K562 (cell line): ENCODE data around the gene PLA2G2C. TPM values are rescaled to one million over a fixed set of nuclear protein-coding genes. Genes with fewer than 3 reads are reported as not detected.

Experiments used
- CBX5 ChIP-seq: IDR thresholded peaks from 2 replicates; pipeline ENCODE4 v1.6.1; 2014; ENCODE audit warnings: low read depth, borderline replicate concordance
- CTCF ChIP-seq, 3 experiments: IDR thresholded peaks in 2 of 3; conservative IDR thresholded peaks in 1 of 3; 2 replicates each; pipeline ENCODE4 v1.5.1; 2011 to 2012; ENCODE audit warnings: low read length in 3 of 3, mild to moderate bottlenecking in 3 of 3, control low read depth in 2 of 3, improper control_type of control experiment in 1 of 3, inconsistent platforms in 1 of 3, low read depth in 1 of 3, mixed read lengths in 1 of 3, moderate library complexity in 1 of 3; ENCODE audit not compliant: insufficient read depth in 2 of 3
- DDX20 ChIP-seq: fragments of 450-650 bp; IDR thresholded peaks from 2 replicates; pipeline ENCODE4 v1.6.1; 2016; ENCODE audit warnings: missing genetic modification characterization, low read depth, mild to moderate bottlenecking, missing compliant biosample characterization, moderate library complexity
- FOXJ2 ChIP-seq: fragments of 200-800 bp; sonication (Bioruptor generic); IDR thresholded peaks from 2 replicates; pipeline ENCODE4 v1.6.1; 2016; ENCODE audit warnings: missing genetic modification characterization, missing compliant biosample characterization
- GABPA ChIP-seq: fragments of 200-800 bp; sonication (Bioruptor generic); conservative IDR thresholded peaks from 2 replicates; pipeline ENCODE4 v1.6.1; 2016; ENCODE audit warnings: low read depth, missing genetic modification characterization, missing compliant biosample characterization
- HNRNPK ChIP-seq: fragments of 200-400 bp; formaldehyde crosslinking; IDR thresholded peaks from one replicate; pipeline ENCODE4 v1.6.1; 2018; ENCODE audit warnings: mild to moderate bottlenecking, low read depth, low read length; ENCODE audit not compliant: poor library complexity, severe bottlenecking
- HNRNPLL ChIP-seq: fragments of 200-400 bp; formaldehyde crosslinking; IDR thresholded peaks from 2 replicates; pipeline ENCODE4 v1.6.1; 2017; ENCODE audit warnings: low read length, low read depth, mild to moderate bottlenecking; ENCODE audit not compliant: poor library complexity, severe bottlenecking
- KAT7 ChIP-seq: sonication (generic); formaldehyde crosslinking; IDR thresholded peaks from 2 replicates; pipeline ENCODE4 v1.8.0; 2022; ENCODE audit warnings: missing genetic modification reagents, mild to moderate bottlenecking, borderline replicate concordance
- KDM1A ChIP-seq, 2 experiments: fragments of 450-650 bp; IDR thresholded peaks; 2 replicates each; pipeline ENCODE4 v1.6.1; 2016; ENCODE audit warnings: mild to moderate bottlenecking in 2 of 2
- KLF6 ChIP-seq: fragments of 250-450 bp; sonication (Bioruptor Pico); IDR thresholded peaks from 2 replicates; pipeline ENCODE4 v1.4.0; 2020; ENCODE audit warnings: mild to moderate bottlenecking, moderate library complexity, borderline replicate concordance
- LEF1 ChIP-seq: fragments of 450-650 bp; IDR thresholded peaks from 2 replicates; pipeline ENCODE4 v1.6.1; 2016; ENCODE audit warnings: mild to moderate bottlenecking
- MYNN ChIP-seq, 2 experiments: sonication (generic); formaldehyde crosslinking in 1 of 2; IDR thresholded peaks; 2 replicates each; pipeline versions ENCODE4 v1.5.0 to v1.6.1; 2016 to 2020; ENCODE audit warnings: antibody characterized with exemption in 1 of 2, missing genetic modification reagents in 1 of 2
- NFXL1 ChIP-seq: fragments of 450-650 bp; formaldehyde crosslinking; IDR thresholded peaks from 2 replicates; pipeline ENCODE4 v1.4.0; 2021; ENCODE audit warnings: mild to moderate bottlenecking
- NRF1 ChIP-seq, 2 experiments: fragments of 450-650 bp; IDR thresholded peaks in 1 of 2; conservative IDR thresholded peaks in 1 of 2; 2 replicates each; pipeline ENCODE4 v1.6.1; 2014; ENCODE audit warnings: mild to moderate bottlenecking in 2 of 2
- SFPQ ChIP-seq: fragments of 200-400 bp; formaldehyde crosslinking; IDR thresholded peaks from 2 replicates; pipeline ENCODE4 v1.6.1; 2017; ENCODE audit warnings: mild to moderate bottlenecking, low read depth, low read length, moderate library complexity
- ZNF184 ChIP-seq: sonication (generic); formaldehyde crosslinking; IDR thresholded peaks from 2 replicates; pipeline ENCODE4 v1.5.0; 2020; ENCODE audit warnings: missing genetic modification reagents
- ZNF583 ChIP-seq: fragments of 250-450 bp; sonication (Bioruptor Pico); IDR thresholded peaks from 2 replicates; pipeline ENCODE4 v1.4.0; 2020
- polyA plus RNA-seq, 8 experiments: library from polyadenylated mRNA; depleted of rRNA in 4 of 8; stranded (reverse) in 5 of 8; unstranded in 3 of 8; fragments of >200 nt; fragmentation: Nextera tagmentation in 2 of 8; fragmentation: Illumina TruSeq in 1 of 8; extraction: Ambion mirVana in 2 of 8; extraction: Trizol in 1 of 8; gene quantifications; 2 replicates each; pipeline versions ENCODE4 v1.2.1 to v1.2.3, GENCODE V29; 2011 to 2014; ENCODE audit warnings: inconsistent platforms in 1 of 8, missing spikeins in 1 of 8
- total RNA-seq, 7 experiments: library from RNA; depleted of rRNA in 6 of 7; stranded (reverse); fragments of >200 nt in 6 of 7; fragmentation: Illumina TruSeq in 2 of 7; extraction: Trizol in 2 of 7; gene quantifications; 2 replicates each; pipeline versions ENCODE4 v1.2.1 to v1.2.3, GENCODE V29; 2011 to 2021; ENCODE audit warnings: low replicate concordance in 1 of 7

The PLA2G2C gene
- total and polyA plus RNA-seq, 9 of the 15 experiments (the other 6 are each of a cell fraction or from before 2014, with no cell fraction given): 0.14 to 0.49 (median 0.21) TPM

DNA sequence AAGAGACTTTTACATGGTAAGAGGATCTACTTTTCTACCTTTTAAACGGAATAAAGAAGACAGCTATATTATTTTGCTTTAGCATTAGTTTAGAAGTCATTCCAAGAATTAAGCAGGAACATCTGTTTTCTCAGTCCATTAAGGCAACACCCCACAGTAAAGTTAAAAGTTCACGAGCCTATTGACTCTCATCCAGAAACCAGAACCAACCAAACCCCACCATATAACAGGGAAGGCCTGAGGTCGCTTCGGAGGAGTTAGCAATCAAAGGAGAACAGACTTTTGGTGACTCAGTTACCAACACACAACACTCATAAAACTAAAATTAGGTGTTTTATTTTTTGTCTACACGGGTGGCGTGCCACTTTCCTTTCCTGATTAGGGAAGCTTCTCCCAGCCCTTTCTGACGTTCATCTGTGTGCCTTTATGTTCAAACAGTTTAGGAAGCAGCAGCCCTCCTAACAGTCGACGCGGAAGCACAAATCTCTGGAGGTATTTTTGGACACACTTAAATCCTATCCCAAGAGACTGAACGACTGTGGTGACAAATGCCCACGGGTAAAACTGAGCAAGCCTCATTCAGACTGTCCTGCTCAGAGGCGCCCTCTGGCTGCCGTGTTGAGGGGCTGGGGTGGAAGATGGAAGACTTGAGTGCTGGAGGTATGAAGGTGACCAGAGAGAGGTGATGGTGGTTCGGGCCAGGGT is 8.6 kb upstream of the PLA2G2C start (continued):
- TF ChIP-seq ZNF583 (CRISPR knock-in tag): no peak
- peak in 1 of 2 experiments; percentile 28; a peak in 2 of 4 replicates for TF ChIP-seq NRF1 (conservative IDR thresholded peaks at IDR 0.05 in 1 of 2, IDR thresholded peaks at IDR 0.05 in 1 of 2)
- TF ChIP-seq CBX5: no peak
- TF ChIP-seq FOXJ2: no peak
- TF ChIP-seq SFPQ: no peak
- no peak for TF ChIP-seq KLF6
- TF ChIP-seq GABPA: no peak; the same call in 1 of the 2 replicates
- TF ChIP-seq KAT7: no peak
- TF ChIP-seq DDX20 (tag): no peak
- TF ChIP-seq HNRNPK: no peak
- TF ChIP-seq LEF1: 0 out of 2 replicates have a peak, but pooled peaks have one; percentile 15
- TF ChIP-seq ZNF184 (CRISPR knock-in tag): no peak
- 0 out of 2 replicates have a peak, but pooled peaks have one; percentile 12 for TF ChIP-seq MYNN (IDR thresholded peaks at IDR 0.05)
- TF ChIP-seq MYNN (CRISPR knock-in tag; IDR thresholded peaks at IDR 0.05): no peak
- TF ChIP-seq NFXL1 (CRISPR knock-in tag): no peak
- TF ChIP-seq HNRNPLL: no peak
- TF ChIP-seq CTCF (IDR thresholded peaks at IDR 0.05 in 2 of 3, conservative IDR thresholded peaks at IDR 0.05 in 1 of 3; ENCODE audit: insufficient read depth in 2 of 3, low read depth in 1 of 3, low read length in 3 of 3): peak; percentile 92 to 99 (median 92)
- 0 out of 4 replicates have a peak, but pooled peaks of 1 of the 2 experiments have one; percentile 19 for TF ChIP-seq KDM1A (IDR thresholded peaks at IDR 0.05)
